Cardiac muscle cell (in vitro differentiated cells and primary cell): ENCODE data around the gene CHIT1. TPM values are rescaled to one million over a fixed set of nuclear protein-coding genes. Genes with fewer than 3 reads are reported as not detected.

Source experiments
- DNase-seq, 2 donors: peaks; one replicate each; pipeline versions ENCODE4 v3.0.0 to v3.0.0-alpha.2; 2010 to 2017; ENCODE audit warnings: low read depth in 1 of 2, low spot score in 1 of 2
- H3K27ac ChIP-seq: fragments of 200-600 bp; sonication (generic); 2 replicates; pipeline ENCODE4 v1.5.1; 2016
- H3K27me3 ChIP-seq: fragments of 200-600 bp; sonication (generic); 2 replicates; pipeline ENCODE4 v1.6.0; 2016; ENCODE audit warnings: control low read depth
- H3K36me3 ChIP-seq: fragments of 200-600 bp; sonication (generic); 2 replicates; pipeline ENCODE4 v1.5.1; 2016; ENCODE audit warnings: control low read depth
- H3K4me1 ChIP-seq: fragments of 200-600 bp; sonication (generic); 2 replicates; pipeline ENCODE4 v1.8.1; 2017; ENCODE audit warnings: low read depth, mild to moderate bottlenecking, mixed run types
- H3K4me3 ChIP-seq: fragments of 200-600 bp; sonication (generic); 2 replicates; pipeline ENCODE4 v1.5.1; 2016; ENCODE audit warnings: mild to moderate bottlenecking
- H3K9me3 ChIP-seq: fragments of 200-600 bp; sonication (generic); 2 replicates; pipeline ENCODE4 v1.5.1; 2017; ENCODE audit warnings: low read depth, mild to moderate bottlenecking, control low read depth
- polyA plus RNA-seq: library from polyadenylated mRNA; unstranded; fragments of >200 nt; fragmentation: Nextera tagmentation; extraction: Ambion mirVana; gene quantifications from 2 replicates; pipeline ENCODE4 v1.2.1, GENCODE V29; 2016
- total RNA-seq: library from RNA; depleted of rRNA; stranded (reverse); fragments of >200 nt; gene quantifications from 2 replicates; pipeline ENCODE4 v1.2.3, GENCODE V29; 2016
- TF ChIP-seq, protein P1 (sequence below): IDR thresholded peaks from 2 replicates; pipeline ENCODE4 v1.5.1; 2012; ENCODE audit warnings: low read depth, mild to moderate bottlenecking, low read length

The CHIT1 gene
- total and polyA plus RNA-seq, 2 experiments from 2014 or later, result 0.03 TPM; not detected in 1

DNA sequence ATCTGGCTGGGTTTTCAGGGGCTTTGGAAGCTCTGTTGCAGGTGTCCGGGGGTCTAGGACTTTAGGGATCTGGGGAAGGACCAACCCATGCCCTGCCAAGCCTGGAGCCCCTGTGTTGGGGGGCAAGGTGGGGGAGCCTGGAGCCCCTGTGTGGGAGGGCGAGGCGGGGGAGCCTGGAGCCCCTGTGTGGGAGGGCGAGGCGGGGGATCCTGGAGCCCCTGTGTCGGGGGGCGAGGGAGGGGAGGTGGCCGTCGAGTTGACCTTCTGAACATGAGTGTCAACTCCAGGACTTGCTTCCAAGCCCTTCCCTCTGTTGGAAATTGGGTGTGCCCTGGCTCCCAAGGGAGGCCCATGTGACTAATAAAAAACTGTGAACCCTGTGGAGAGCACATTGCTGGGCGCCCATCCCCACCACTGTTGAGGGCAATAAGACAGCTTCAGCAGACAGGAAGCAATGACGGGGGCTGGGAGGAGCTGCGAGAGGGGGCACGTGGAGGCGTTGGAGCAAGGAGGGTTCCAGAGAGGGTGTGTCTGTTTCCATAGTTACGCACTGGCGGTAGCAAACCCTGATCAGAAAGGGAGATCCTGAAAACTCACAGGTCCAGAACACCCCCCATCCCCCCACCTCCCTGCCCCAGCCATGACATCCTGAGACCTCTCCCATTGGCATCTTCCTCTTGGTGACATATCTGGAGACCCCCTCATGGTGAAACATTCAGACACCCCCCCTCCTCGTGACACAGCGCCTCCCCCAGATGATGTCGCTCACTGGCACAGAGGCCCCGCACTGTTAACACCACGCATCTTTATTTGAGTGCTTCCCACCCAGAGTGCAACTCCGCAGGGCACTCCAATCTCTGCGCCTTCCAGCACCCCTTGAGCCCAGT lies 62.2 kb downstream of the CHIT1 start:
- TF ChIP-seq, protein P1, sequence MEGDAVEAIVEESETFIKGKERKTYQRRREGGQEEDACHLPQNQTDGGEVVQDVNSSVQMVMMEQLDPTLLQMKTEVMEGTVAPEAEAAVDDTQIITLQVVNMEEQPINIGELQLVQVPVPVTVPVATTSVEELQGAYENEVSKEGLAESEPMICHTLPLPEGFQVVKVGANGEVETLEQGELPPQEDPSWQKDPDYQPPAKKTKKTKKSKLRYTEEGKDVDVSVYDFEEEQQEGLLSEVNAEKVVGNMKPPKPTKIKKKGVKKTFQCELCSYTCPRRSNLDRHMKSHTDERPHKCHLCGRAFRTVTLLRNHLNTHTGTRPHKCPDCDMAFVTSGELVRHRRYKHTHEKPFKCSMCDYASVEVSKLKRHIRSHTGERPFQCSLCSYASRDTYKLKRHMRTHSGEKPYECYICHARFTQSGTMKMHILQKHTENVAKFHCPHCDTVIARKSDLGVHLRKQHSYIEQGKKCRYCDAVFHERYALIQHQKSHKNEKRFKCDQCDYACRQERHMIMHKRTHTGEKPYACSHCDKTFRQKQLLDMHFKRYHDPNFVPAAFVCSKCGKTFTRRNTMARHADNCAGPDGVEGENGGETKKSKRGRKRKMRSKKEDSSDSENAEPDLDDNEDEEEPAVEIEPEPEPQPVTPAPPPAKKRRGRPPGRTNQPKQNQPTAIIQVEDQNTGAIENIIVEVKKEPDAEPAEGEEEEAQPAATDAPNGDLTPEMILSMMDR, result no peak
- Histone ChIP-seq H3K27me3 (no peaks in the 10 kb centered on the region), H3K27ac (no peak overlapping the region), H3K4me3 (no peak overlapping the region), H3K36me3 (no peaks in the 10 kb centered on the region), H3K9me3 (no peaks in the 10 kb centered on the region), H3K4me1 (no peaks in the 10 kb centered on the region)
- DNase-seq, result no peak

DNA sequence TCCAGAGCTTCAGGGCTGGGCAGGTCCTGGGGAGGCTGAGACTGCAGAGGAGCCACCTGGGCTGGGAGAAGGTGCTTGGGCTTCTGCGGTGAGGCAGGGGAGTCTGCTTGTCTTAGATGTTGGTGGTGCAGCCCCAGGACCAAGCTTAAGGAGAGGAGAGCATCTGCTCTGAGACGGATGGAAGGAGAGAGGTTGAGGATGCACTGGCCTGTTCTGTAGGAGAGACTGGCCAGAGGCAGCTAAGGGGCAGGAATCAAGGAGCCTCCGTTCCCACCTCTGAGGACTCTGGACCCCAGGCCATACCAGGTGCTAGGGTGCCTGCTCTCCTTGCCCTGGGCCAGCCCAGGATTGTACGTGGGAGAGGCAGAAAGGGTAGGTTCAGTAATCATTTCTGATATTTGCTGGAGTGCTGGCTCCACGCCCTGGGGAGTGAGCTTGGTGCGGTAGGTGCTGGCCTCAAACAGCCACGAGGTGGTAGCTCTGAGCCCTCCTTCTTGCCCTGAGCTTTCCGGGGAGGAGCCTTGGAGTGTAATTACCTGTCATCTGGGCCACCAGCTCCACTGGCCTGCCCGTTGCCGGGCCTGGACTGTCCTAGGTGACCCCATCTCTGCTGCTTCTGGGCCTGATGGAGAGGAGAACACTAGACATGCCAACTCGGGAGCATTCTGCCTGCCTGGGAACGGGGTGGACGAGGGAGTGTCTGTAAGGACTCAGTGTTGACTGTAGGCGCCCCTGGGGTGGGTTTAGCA lies 63.1 kb downstream of the CHIT1 start:
- peak in 1 of 2 donors; percentile 31 for DNase-seq
- TF ChIP-seq, protein P1, result peak; percentile 21

More for the DNA sequence above, 63.1 kb downstream of the CHIT1 start:
- no peaks in the 10 kb centered on the region for H3K27me3 ChIP-seq
- H3K36me3 ChIP-seq, result no peaks in the 10 kb centered on the region
- H3K4me3 ChIP-seq, result no peak overlapping the region
- no peak overlapping the region for H3K27ac ChIP-seq
- no peaks in the 10 kb centered on the region for H3K9me3 ChIP-seq
- no peaks in the 10 kb centered on the region for H3K4me1 ChIP-seq

Other genes with a start within 250 kb of the CHIT1 start
- 67.1 and 109 TPM in 2 replicates for gene TMEM183A, start 222.3 kb downstream of the CHIT1 start, total RNA-seq
- gene TMEM183A, start 222.3 kb downstream of the CHIT1 start, polyA plus RNA-seq, result 56.1 and 99.7 TPM in 2 replicates
- gene PPFIA4, start 203.2 kb downstream of the CHIT1 start, total RNA-seq, result 207 and 215 TPM in 2 replicates
- gene PPFIA4, start 203.2 kb downstream of the CHIT1 start, polyA plus RNA-seq, result 63.0 and 97.5 TPM in 2 replicates
- gene MYOG, start 143.7 kb downstream of the CHIT1 start, total RNA-seq, result 0.18 TPM in 1 of 2 replicates, not detected in the other
- gene MYOG, start 143.7 kb downstream of the CHIT1 start, polyA plus RNA-seq, result 0.62 TPM in 1 of 2 replicates, not detected in the other
- 8.5 and 14.9 TPM in 2 replicates for gene ADORA1, start 101.9 kb downstream of the CHIT1 start, total RNA-seq
- 12.2 and 22.2 TPM in 2 replicates for gene ADORA1, start 101.9 kb downstream of the CHIT1 start, polyA plus RNA-seq
- gene MYBPH, start 53.8 kb downstream of the CHIT1 start, total RNA-seq, result 0.53 and 1.4 TPM in 2 replicates
- 0.86 and 2.1 TPM in 2 replicates for gene MYBPH, start 53.8 kb downstream of the CHIT1 start, polyA plus RNA-seq
- gene CHI3L1, start 43.0 kb downstream of the CHIT1 start, total RNA-seq, result 1.8 TPM in 1 of 2 replicates, not detected in the other
- gene CHI3L1, start 43.0 kb downstream of the CHIT1 start, polyA plus RNA-seq, result 1.4 TPM in 1 of 2 replicates, not detected in the other
- gene BTG2, start 75.8 kb upstream of the CHIT1 start, total RNA-seq, result 45.6 and 57.9 TPM in 2 replicates
- 64.2 and 66.0 TPM in 2 replicates for gene BTG2, start 75.8 kb upstream of the CHIT1 start, polyA plus RNA-seq
- gene FMOD, start 121.4 kb upstream of the CHIT1 start, total RNA-seq, result 2.3 and 8.2 TPM in 2 replicates
- gene FMOD, start 121.4 kb upstream of the CHIT1 start, polyA plus RNA-seq, result 3.1 and 7.6 TPM in 2 replicates
- gene PRELP, start 246.1 kb upstream of the CHIT1 start, total RNA-seq, result 0.25 TPM in 1 of 2 replicates, not detected in the other
- gene PRELP, start 246.1 kb upstream of the CHIT1 start, polyA plus RNA-seq, result 0.26 TPM in 1 of 2 replicates, not detected in the other